Measurements from ENCODE around the gene DENND1A. TPM values are rescaled to one million over a fixed set of nuclear protein-coding genes. Genes with fewer than 3 reads are reported as not detected.

The DENND1A gene
- total RNA-seq, 1 experiment from 2014 or later: 7.2 TPM

Other genes starting within 250 kb of the DENND1A start
- 0.18 TPM in 1 of 2 replicates, not detected in the other for gene LHX2, start 81.6 kb upstream of the DENND1A start, total RNA-seq (2014; rRNA removed; shearing (Covaris generic))